Neural cell (in vitro differentiated cells): Measurements from ENCODE around the gene LANCL2. TPM values are rescaled to one million over a fixed set of nuclear protein-coding genes. Genes with fewer than 3 reads are reported as not detected.

Experiments used
- H2AFZ ChIP-seq: fragments of 200-600, 300-800 bp; sonication (generic), shearing (Covaris generic); 2 replicates; pipeline ENCODE4 v1.6.0; 2014; ENCODE audit warnings: low read depth, mild to moderate bottlenecking, antibody characterized with exemption, low read length, moderate library complexity
- H3F3A ChIP-seq: fragments of 200-600 bp; shearing (Covaris generic); 2 replicates; pipeline ENCODE4 v1.6.1; 2016; ENCODE audit warnings: mild to moderate bottlenecking, moderate library complexity, mixed read lengths, antibody characterized with exemption, low read length; ENCODE audit not compliant: insufficient read depth, poor library complexity, severe bottlenecking
- H3K27ac ChIP-seq: fragments of 200-600, 300-800 bp; sonication (generic), shearing (Covaris generic); 2 replicates; pipeline ENCODE4 v1.5.1; 2014; ENCODE audit warnings: mild to moderate bottlenecking, low read length, moderate library complexity
- H3K27me3 ChIP-seq: fragments of 300-800, 200-600 bp; sonication (generic), shearing (Covaris generic); 2 replicates; pipeline ENCODE4 v1.6.0; 2014; ENCODE audit warnings: mild to moderate bottlenecking, low read depth, low read length, moderate library complexity; ENCODE audit not compliant: insufficient read depth
- H3K36me3 ChIP-seq: fragments of 300-800, 200-600 bp; sonication (generic), shearing (Covaris generic); 2 replicates; pipeline ENCODE4 v1.5.1; 2014; ENCODE audit warnings: mild to moderate bottlenecking, antibody characterized with exemption, low read length, moderate library complexity; ENCODE audit not compliant: insufficient read depth
- H3K4me2 ChIP-seq: fragments of 300-800, 200-600 bp; sonication (generic), shearing (Covaris generic); 2 replicates; pipeline ENCODE4 v1.6.0; 2014; ENCODE audit warnings: mild to moderate bottlenecking, low read length
- H3K4me3 ChIP-seq: fragments of 300-800, 200-600 bp; sonication (generic), shearing (Covaris generic); 2 replicates; pipeline ENCODE4 v1.5.1; 2014; ENCODE audit warnings: mild to moderate bottlenecking, low read length, moderate library complexity
- H3K79me2 ChIP-seq: fragments of 200-600 bp; shearing (Covaris generic); replicated peaks from 2 replicates; pipeline ENCODE4 v1.6.0; 2014; ENCODE audit warnings: mild to moderate bottlenecking, low read length, moderate library complexity; ENCODE audit not compliant: insufficient read depth
- H3K9ac ChIP-seq: fragments of 300-800, 200-600 bp; sonication (generic), shearing (Covaris generic); 2 replicates; pipeline ENCODE4 v1.6.1; 2016; ENCODE audit warnings: mild to moderate bottlenecking, low read length, mixed read lengths
- H3K9me2 ChIP-seq: fragments of 200-600 bp; shearing (Covaris generic); 2 replicates; pipeline ENCODE4 v1.6.1; 2016; ENCODE audit warnings: mild to moderate bottlenecking, low read length, mixed read lengths; ENCODE audit not compliant: insufficient read depth
- H3K9me3 ChIP-seq: fragments of 200-600, 300-800 bp; sonication (generic), shearing (Covaris generic); 2 replicates; pipeline ENCODE4 v1.6.1; 2016; ENCODE audit warnings: mild to moderate bottlenecking, mixed run types, low read length, moderate library complexity, mixed read lengths
- H4K20me1 ChIP-seq: fragments of 200-600 bp; shearing (Covaris generic); 2 replicates; pipeline ENCODE4 v1.6.1; 2016; ENCODE audit warnings: mild to moderate bottlenecking, mixed run types; ENCODE audit not compliant: insufficient read depth
- CTCF ChIP-seq: fragments of 450-650 bp; IDR thresholded peaks from 2 replicates; pipeline ENCODE4 v1.5.1; 2014; ENCODE audit warnings: antibody characterized with exemption, mild to moderate bottlenecking, moderate library complexity; ENCODE audit not compliant: poor library complexity, severe bottlenecking
- EP300 ChIP-seq: fragments of 450-650 bp; conservative IDR thresholded peaks from 2 replicates; pipeline ENCODE4 v1.6.1; 2014; ENCODE audit warnings: antibody characterized with exemption, mild to moderate bottlenecking, moderate library complexity; ENCODE audit not compliant: poor library complexity, severe bottlenecking
- EZH2 ChIP-seq: fragments of 200-600, 300-800 bp; shearing (Covaris generic), sonication (generic); IDR thresholded peaks from 2 replicates; pipeline ENCODE4 v1.6.1; 2014; ENCODE audit warnings: antibody characterized with exemption, low read length, borderline replicate concordance, mild to moderate bottlenecking; ENCODE audit not compliant: insufficient read depth, poor library complexity, severe bottlenecking
- MXI1 ChIP-seq: fragments of 450-650 bp; conservative IDR thresholded peaks from 2 replicates; pipeline ENCODE4 v1.6.1; 2014; ENCODE audit warnings: antibody characterized with exemption, mild to moderate bottlenecking; ENCODE audit not compliant: poor library complexity, severe bottlenecking
- POLR2AphosphoS5 ChIP-seq: IDR thresholded peaks from 2 replicates; pipeline ENCODE4 v1.6.1; 2012
- RAD21 ChIP-seq: fragments of 450-650 bp; conservative IDR thresholded peaks from 2 replicates; pipeline ENCODE4 v1.6.1; 2014; ENCODE audit warnings: antibody characterized with exemption, mild to moderate bottlenecking, moderate library complexity
- REST ChIP-seq: IDR thresholded peaks from 2 replicates; pipeline ENCODE4 v1.6.1; 2012; ENCODE audit warnings: borderline replicate concordance
- SMC3 ChIP-seq: fragments of 450-650 bp; conservative IDR thresholded peaks from 2 replicates; pipeline ENCODE4 v1.6.1; 2014; ENCODE audit warnings: antibody characterized with exemption, mild to moderate bottlenecking, moderate library complexity; ENCODE audit not compliant: poor library complexity
- TAF1 ChIP-seq: IDR thresholded peaks from 2 replicates; pipeline ENCODE4 v1.6.1; 2012; ENCODE audit warnings: low read depth
- polyA plus RNA-seq: library from polyadenylated mRNA; depleted of rRNA; stranded (reverse); fragments of >200 nt; gene quantifications from 2 replicates; pipeline ENCODE4 v1.2.3, GENCODE V29; 2014

Gene LANCL2
- polyA plus RNA-seq, 1 donor from 2014 or later, result 51.2 TPM

- Histone ChIP-seq H3K9ac (no peak overlapping the region), H4K20me1 (no peaks in the 10 kb centered on the region), H3K27ac (no peak overlapping the region), H3K9me3 (no peaks in the 10 kb centered on the region), H3K4me3 (no peak overlapping the region), H3K9me2 (no peaks in the 10 kb centered on the region), H3K36me3 (no peaks in the 10 kb centered on the region), H3K79me2 (no peaks in the 10 kb centered on the region), H3F3A (no peaks in the 10 kb centered on the region), H3K4me2 (no peak overlapping the region), H3K27me3 (no peaks in the 10 kb centered on the region), H2AFZ (no peak overlapping the region)
- TF ChIP-seq MXI1, result no peak
- TF ChIP-seq SMC3, result no peak
- TF ChIP-seq TAF1, result no peak
- TF ChIP-seq EZH2, result no peak
- TF ChIP-seq EP300, result no peak
- TF ChIP-seq POLR2AphosphoS5, result no peak
- TF ChIP-seq REST, result no peak
- no peak for TF ChIP-seq RAD21
- no peak for TF ChIP-seq CTCF
Measured at GRCh38 chr7:55409482-55410225, 44.5 kb downstream of the LANCL2 start.

- Histone ChIP-seq H3K4me3 (no peak overlapping the region), H3K79me2 (no peaks in the 10 kb centered on the region), H3F3A (no peaks in the 10 kb centered on the region), H3K4me2 (no peak overlapping the region), H3K36me3 (no peaks in the 10 kb centered on the region), H4K20me1 (no peaks in the 10 kb centered on the region), H3K9me2 (no peaks in the 10 kb centered on the region), H3K9ac (no peak overlapping the region), H3K27ac (no peak overlapping the region), H2AFZ (no peak overlapping the region), H3K9me3 (no peaks in the 10 kb centered on the region), H3K27me3 (no peaks in the 10 kb centered on the region)
- TF ChIP-seq TAF1, result no peak
- no peak for TF ChIP-seq REST
- no peak for TF ChIP-seq RAD21
- peak; percentile 90 for TF ChIP-seq POLR2AphosphoS5
- no peak for TF ChIP-seq SMC3
- no peak for TF ChIP-seq MXI1
- TF ChIP-seq EP300, result peak; percentile 93
- TF ChIP-seq CTCF, result no peak
Measured at GRCh38 chr7:55410667-55411239, 45.6 kb downstream of the LANCL2 start.
